Adrenal gland (tissue), 5 donors: ENCODE data around the gene SLC4A9.

Source experiments
- POLR2A ChIP-seq, 2 donors: fragments of 450-650 bp; IDR thresholded peaks; one replicate each; pipeline ENCODE4 v1.6.1; 2017; ENCODE audit warnings: antibody characterized with exemption in 2 of 2, mild to moderate bottlenecking in 2 of 2, moderate library complexity in 1 of 2
- TF ChIP-seq, protein P1 (sequence below), 6 experiments: fragments of 450-650 bp in 4 of 6; fragments of 200-600 bp in 2 of 6; sonication (generic) in 1 of 6; IDR thresholded peaks; 1 replicate in 5 of 6; 2 replicates in 1 of 6; pipeline versions ENCODE4 v1.5.1 to v1.8.0; 2016 to 2021; ENCODE audit warnings: antibody characterized with exemption in 6 of 6, mild to moderate bottlenecking in 2 of 6, moderate library complexity in 1 of 6
- donor health status: DM: no; HTN: no; CAD: no.

DNA sequence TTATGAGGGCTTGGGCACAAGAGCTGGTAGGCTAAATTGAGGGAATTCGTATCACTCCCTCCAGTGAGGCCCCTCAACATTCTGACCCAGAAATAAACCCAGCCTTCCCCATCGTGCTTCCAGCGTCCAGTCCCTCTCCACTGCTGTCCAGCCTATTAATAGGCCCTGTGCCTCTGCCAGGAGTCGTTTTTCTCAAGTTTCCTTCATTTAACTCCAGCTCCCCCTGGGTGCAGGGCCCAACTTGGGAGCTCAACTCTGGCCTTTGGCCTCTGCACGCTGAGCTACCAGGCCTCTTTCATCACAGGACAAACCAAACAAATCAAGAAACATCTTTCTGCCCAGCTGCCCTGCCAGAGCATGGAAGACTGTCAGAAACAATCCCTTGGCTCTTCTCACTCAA, 23.6 kb upstream of the SLC4A9 start:
- TF ChIP-seq, protein P1, sequence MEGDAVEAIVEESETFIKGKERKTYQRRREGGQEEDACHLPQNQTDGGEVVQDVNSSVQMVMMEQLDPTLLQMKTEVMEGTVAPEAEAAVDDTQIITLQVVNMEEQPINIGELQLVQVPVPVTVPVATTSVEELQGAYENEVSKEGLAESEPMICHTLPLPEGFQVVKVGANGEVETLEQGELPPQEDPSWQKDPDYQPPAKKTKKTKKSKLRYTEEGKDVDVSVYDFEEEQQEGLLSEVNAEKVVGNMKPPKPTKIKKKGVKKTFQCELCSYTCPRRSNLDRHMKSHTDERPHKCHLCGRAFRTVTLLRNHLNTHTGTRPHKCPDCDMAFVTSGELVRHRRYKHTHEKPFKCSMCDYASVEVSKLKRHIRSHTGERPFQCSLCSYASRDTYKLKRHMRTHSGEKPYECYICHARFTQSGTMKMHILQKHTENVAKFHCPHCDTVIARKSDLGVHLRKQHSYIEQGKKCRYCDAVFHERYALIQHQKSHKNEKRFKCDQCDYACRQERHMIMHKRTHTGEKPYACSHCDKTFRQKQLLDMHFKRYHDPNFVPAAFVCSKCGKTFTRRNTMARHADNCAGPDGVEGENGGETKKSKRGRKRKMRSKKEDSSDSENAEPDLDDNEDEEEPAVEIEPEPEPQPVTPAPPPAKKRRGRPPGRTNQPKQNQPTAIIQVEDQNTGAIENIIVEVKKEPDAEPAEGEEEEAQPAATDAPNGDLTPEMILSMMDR (IDR thresholded peaks at IDR 0.05): no peak
- no peak for TF ChIP-seq POLR2A (IDR thresholded peaks at IDR 0.05)
